Measurements from ENCODE around the gene MCRS1.

GRCh38 chr12:49603721-49604120 is 35.8 kb upstream of the MCRS1 start:
- TF ChIP-seq, protein P1, sequence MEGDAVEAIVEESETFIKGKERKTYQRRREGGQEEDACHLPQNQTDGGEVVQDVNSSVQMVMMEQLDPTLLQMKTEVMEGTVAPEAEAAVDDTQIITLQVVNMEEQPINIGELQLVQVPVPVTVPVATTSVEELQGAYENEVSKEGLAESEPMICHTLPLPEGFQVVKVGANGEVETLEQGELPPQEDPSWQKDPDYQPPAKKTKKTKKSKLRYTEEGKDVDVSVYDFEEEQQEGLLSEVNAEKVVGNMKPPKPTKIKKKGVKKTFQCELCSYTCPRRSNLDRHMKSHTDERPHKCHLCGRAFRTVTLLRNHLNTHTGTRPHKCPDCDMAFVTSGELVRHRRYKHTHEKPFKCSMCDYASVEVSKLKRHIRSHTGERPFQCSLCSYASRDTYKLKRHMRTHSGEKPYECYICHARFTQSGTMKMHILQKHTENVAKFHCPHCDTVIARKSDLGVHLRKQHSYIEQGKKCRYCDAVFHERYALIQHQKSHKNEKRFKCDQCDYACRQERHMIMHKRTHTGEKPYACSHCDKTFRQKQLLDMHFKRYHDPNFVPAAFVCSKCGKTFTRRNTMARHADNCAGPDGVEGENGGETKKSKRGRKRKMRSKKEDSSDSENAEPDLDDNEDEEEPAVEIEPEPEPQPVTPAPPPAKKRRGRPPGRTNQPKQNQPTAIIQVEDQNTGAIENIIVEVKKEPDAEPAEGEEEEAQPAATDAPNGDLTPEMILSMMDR (conservative IDR thresholded peaks at IDR 0.05; ENCODE audit: low read length), result no peak
- no peak for TF ChIP-seq EZH2phosphoT487 (IDR thresholded peaks at IDR 0.05; ENCODE audit: borderline replicate concordance)

All from Loucy (cell line).